Measurements from ENCODE around the gene TRPC4. TPM values are rescaled to one million over a fixed set of nuclear protein-coding genes. Genes with fewer than 3 reads are reported as not detected.

TRPC4 gene
- total RNA-seq, 1 donor from 2014 or later, result 8.1 TPM

DNA sequence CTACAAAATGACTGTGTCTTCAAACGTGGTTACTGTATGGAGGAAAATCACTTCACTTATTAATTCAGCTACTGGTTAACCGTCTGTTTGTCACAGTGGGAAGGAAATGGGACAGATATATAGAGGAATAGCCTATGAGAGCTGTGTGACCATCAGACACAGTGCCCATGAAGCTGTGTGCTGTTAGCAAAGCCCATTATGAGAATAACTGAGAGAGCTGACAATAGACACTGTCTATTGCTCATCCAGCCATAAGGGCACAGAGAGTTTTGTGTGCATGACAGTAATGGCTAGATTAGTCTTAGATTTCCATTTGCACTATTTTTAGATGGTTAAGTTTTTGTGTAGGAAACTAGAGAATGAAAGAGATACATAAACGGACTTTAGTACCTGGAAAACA, 206.9 kb downstream of the TRPC4 start:
- no peaks in the 10 kb centered on the region for H3K36me3 ChIP-seq
- H3K27me3 ChIP-seq, result no peaks in the 10 kb centered on the region
- no peak overlapping the region for H3K27ac ChIP-seq
- no peak for TF ChIP-seq CTCF (IDR thresholded peaks at IDR 0.05)
- no peaks in the 10 kb centered on the region for H3K4me1 ChIP-seq
- no peak overlapping the region for H3K4me3 ChIP-seq
- no peak for DNase-seq (ENCODE audit: low spot score in 2 of 2)
- no peaks in the 10 kb centered on the region for H3K9me3 ChIP-seq
- intact Hi-C loops (cut with DNase I), result no loop called here

DNA sequence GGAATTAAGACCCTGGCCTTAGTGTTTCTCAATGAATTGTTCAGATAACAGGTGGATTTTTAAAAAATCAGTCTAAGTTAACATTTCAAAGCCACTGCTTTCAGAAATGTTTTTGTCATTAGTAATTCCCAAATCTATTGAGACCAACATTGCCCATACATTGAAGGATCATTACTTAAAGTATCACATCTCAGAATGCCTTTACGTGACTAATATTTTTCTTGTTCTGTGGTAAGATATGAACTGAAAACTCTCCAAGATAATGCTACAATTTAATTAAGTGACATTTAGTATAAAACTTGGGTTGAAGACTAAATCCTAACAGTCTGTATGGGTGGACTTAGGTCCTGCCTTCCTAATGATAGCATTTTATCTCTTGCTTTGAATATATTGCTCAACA, 211.6 kb downstream of the TRPC4 start:
- no peak for TF ChIP-seq CTCF (IDR thresholded peaks at IDR 0.05)
- Histone ChIP-seq H3K4me3 (no peak overlapping the region), H3K4me1 (peaks cover 3% of the 10 kb centered on the region in 2 donors), H3K27ac (no peak overlapping the region), H3K27me3 (no peaks in the 10 kb centered on the region), H3K9me3 (no peaks in the 10 kb centered on the region), H3K36me3 (no peaks in the 10 kb centered on the region)
- DNase-seq (ENCODE audit: low spot score in 2 of 2), result no peak
- intact Hi-C loops (cut with DNase I), result no loop called here

DNA sequence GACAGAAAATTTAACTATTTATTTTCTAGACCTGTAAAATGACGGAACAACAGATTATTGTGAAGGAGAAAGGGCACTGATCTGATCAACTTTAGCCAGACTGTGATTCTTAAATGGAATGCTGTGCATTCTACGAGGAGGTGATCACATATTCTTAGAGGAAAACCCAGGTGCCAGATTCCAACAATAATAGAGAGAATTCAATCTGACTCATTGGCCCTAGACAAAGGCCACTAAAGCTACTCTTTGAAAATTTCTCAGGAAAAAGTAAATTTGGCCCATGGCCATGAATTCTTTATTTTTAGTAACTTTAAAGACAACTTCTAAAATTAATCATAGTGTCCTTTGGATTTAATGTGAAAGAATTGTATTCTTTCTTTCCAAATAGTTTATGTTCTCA, 212.4 kb downstream of the TRPC4 start:
- H3K27me3 ChIP-seq, result no peaks in the 10 kb centered on the region
- TF ChIP-seq CTCF (IDR thresholded peaks at IDR 0.05), result no peak
- H3K27ac ChIP-seq, result peak overlapping the region in 1 of 2 donors; percentile 40
- peaks cover 3% of the 10 kb centered on the region in 2 donors for H3K4me1 ChIP-seq
- H3K9me3 ChIP-seq, result no peaks in the 10 kb centered on the region
- H3K4me3 ChIP-seq, result no peak overlapping the region
- intact Hi-C loops (cut with DNase I), result no loop called here
- no peaks in the 10 kb centered on the region for H3K36me3 ChIP-seq
- DNase-seq (ENCODE audit: low spot score in 2 of 2), result no peak

- Histone ChIP-seq H3K9me3 (no peaks in the 10 kb centered on the region), H3K4me1 (peaks cover 3% of the 10 kb centered on the region in 2 donors), H3K27me3 (no peaks in the 10 kb centered on the region), H3K27ac (peak overlapping the region in 1 of 2 donors; percentile 57), H3K36me3 (no peaks in the 10 kb centered on the region), H3K4me3 (no peak overlapping the region)
- intact Hi-C loops (cut with DNase I), result no loop called here
- peak in 1 of 2 donors; percentile 65 for DNase-seq (ENCODE audit: low spot score in 2 of 2)
- no peak for TF ChIP-seq CTCF (IDR thresholded peaks at IDR 0.05)
These were observed 213.2 kb downstream of the TRPC4 start for GRCh38 chr13:37656247-37656940.

DNA sequence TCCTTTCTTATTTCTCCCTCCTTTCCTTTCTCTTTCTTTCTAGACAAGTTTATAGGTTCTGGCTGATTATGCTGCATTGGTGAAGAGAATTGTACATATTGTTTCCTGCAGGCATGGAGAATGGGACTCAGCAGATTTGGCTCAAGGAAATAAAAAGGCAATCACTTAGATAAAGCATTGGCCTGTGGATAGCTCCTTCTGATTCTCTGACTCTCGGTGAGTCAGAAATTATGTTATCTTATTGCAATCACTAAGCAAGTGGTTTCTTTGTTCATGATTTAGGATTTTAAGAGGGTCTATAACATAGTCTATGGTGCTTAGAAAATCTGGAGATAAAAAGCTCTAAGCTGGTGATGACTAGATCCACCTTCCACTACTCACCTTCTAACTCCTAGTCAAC, 217.0 kb downstream of the TRPC4 start:
- intact Hi-C loops (cut with DNase I), result no loop called here
- DNase-seq (ENCODE audit: low spot score in 2 of 2), result no peak
- H3K27me3 ChIP-seq, result no peaks in the 10 kb centered on the region

More for the DNA sequence above, 217.0 kb downstream of the TRPC4 start:
- H3K27ac ChIP-seq, result no peak overlapping the region
- H3K9me3 ChIP-seq, result no peaks in the 10 kb centered on the region
- H3K36me3 ChIP-seq, result no peaks in the 10 kb centered on the region
- H3K4me1 ChIP-seq, result peaks cover 3% of the 10 kb centered on the region in 2 donors
- no peak for TF ChIP-seq CTCF (IDR thresholded peaks at IDR 0.05)
- no peak overlapping the region for H3K4me3 ChIP-seq
